HFFc6 (cell line): ENCODE data around the gene LRFN5. TPM values are rescaled to one million over a fixed set of nuclear protein-coding genes. Genes with fewer than 3 reads are reported as not detected.
"Not testable (repeated sequence)": the region's sequence is repeated elsewhere in the genome, so short reads cannot be mapped to it uniquely, and the experiment has no call there.

Experiments used
- DNase-seq: peaks from one replicate; pipeline ENCODE4 v3.0.0-alpha.2; 2018
- H3K27ac Mint-ChIP-seq: 2 replicates; pipeline ENCODE4 v1.8.0; 2020; ENCODE audit warnings: mild to moderate bottlenecking, mixed read lengths
- H3K27me3 Mint-ChIP-seq: 2 replicates; pipeline ENCODE4 v1.8.0; 2021; ENCODE audit warnings: mild to moderate bottlenecking, moderate library complexity, mixed read lengths; ENCODE audit not compliant: insufficient read depth
- H3K36me3 Mint-ChIP-seq: 2 replicates; pipeline ENCODE4 v1.8.0; 2021; ENCODE audit warnings: low read depth, mixed read lengths
- H3K4me1 Mint-ChIP-seq: 2 replicates; pipeline ENCODE4 v1.8.0; 2020; ENCODE audit warnings: low read depth, mixed read lengths
- H3K4me3 Mint-ChIP-seq: 2 replicates; pipeline ENCODE4 v1.8.0; 2020; ENCODE audit warnings: mild to moderate bottlenecking, moderate library complexity, mixed read lengths
- H3K9me3 Mint-ChIP-seq: 2 replicates; pipeline ENCODE4 v1.8.0; 2020; ENCODE audit warnings: mild to moderate bottlenecking, mixed read lengths
- CTCF ChIP-seq: fragments of 200-600 bp; sonication (generic); IDR thresholded peaks from 2 replicates; pipeline ENCODE4 v1.5.0; 2021; ENCODE audit warnings: antibody characterized with exemption, mild to moderate bottlenecking
- total RNA-seq, 6 experiments: library from RNA; stranded (reverse); fragmentation: NEBNext Ultra II Directional; extraction: Animal tissue kit (Norgen Biotek cat#: 25700); gene quantifications; 2 replicates in 1 of 6; 3 replicates in 5 of 6; pipeline ENCODE4 v1.2.3, GENCODE V29; 2021

Gene LRFN5
- total RNA-seq, 6 experiments from 2014 or later = not detected

- no peaks in the 10 kb centered on the region for H3K27me3 Mint-ChIP-seq
- no peak overlapping the region for H3K27ac Mint-ChIP-seq
- H3K4me3 Mint-ChIP-seq = no peak overlapping the region
- no peaks in the 10 kb centered on the region for H3K4me1 Mint-ChIP-seq
- no peak for DNase-seq
- peaks cover 13% of the 10 kb centered on the region for H3K9me3 Mint-ChIP-seq
- TF ChIP-seq CTCF = no peak
- H3K36me3 Mint-ChIP-seq = no peaks in the 10 kb centered on the region
Observed at GRCh38 chr14:41905394-41905964, 298.8 kb downstream of the LRFN5 start.

- not testable (repeated sequence) for H3K36me3 Mint-ChIP-seq, H3K27ac Mint-ChIP-seq, H3K4me3 Mint-ChIP-seq, DNase-seq, H3K27me3 Mint-ChIP-seq, H3K4me1 Mint-ChIP-seq
- H3K9me3 Mint-ChIP-seq = peaks cover 28% of the 10 kb centered on the region
Observed at GRCh38 chr14:41911155-41911554, 304.5 kb downstream of the LRFN5 start.

- no peak for TF ChIP-seq CTCF
- Mint-ChIP-seq H3K27me3 (no peaks in the 10 kb centered on the region; the same call in 1 of the 2 replicates), H3K36me3 (0 out of 2 replicates have a peak, but pooled peaks cover 6% of the 10 kb centered on the region), H3K4me1 (no peaks in the 10 kb centered on the region), H3K4me3 (no peak overlapping the region), H3K27ac (no peak overlapping the region), H3K9me3 (peaks cover 46% of the 10 kb centered on the region)
- no peak for DNase-seq
Observed at GRCh38 chr14:41913398-41913797, 306.7 kb downstream of the LRFN5 start.

- Mint-ChIP-seq H3K4me3 (no peak overlapping the region), H3K9me3 (peaks cover 38% of the 10 kb centered on the region), H3K4me1 (no peaks in the 10 kb centered on the region), H3K27me3 (no peaks in the 10 kb centered on the region; the same call in 1 of the 2 replicates), H3K27ac (no peak overlapping the region), H3K36me3 (0 out of 2 replicates have a peak, but pooled peaks cover 6% of the 10 kb centered on the region)
- TF ChIP-seq CTCF = no peak
- no peak for DNase-seq
Observed at GRCh38 chr14:41915732-41916131, 309.1 kb downstream of the LRFN5 start.

- Mint-ChIP-seq H3K36me3 (0 out of 2 replicates have a peak, but pooled peaks cover 6% of the 10 kb centered on the region), H3K9me3 (peaks cover 37% of the 10 kb centered on the region), H3K27me3 (no peaks in the 10 kb centered on the region; the same call in 1 of the 2 replicates), H3K4me3 (no peak overlapping the region), H3K27ac (no peak overlapping the region), H3K4me1 (no peaks in the 10 kb centered on the region)
- no peak for DNase-seq
- TF ChIP-seq CTCF = no peak
Observed at GRCh38 chr14:41916313-41916712, 309.6 kb downstream of the LRFN5 start.

- H3K9me3 Mint-ChIP-seq = peaks cover 17% of the 10 kb centered on the region
- H3K27ac Mint-ChIP-seq = no peak overlapping the region
- H3K27me3 Mint-ChIP-seq = no peaks in the 10 kb centered on the region
- no peaks in the 10 kb centered on the region for H3K4me1 Mint-ChIP-seq
- no peak overlapping the region for H3K4me3 Mint-ChIP-seq
- no peaks in the 10 kb centered on the region for H3K36me3 Mint-ChIP-seq
- TF ChIP-seq CTCF = no peak
- no peak for DNase-seq
Observed at GRCh38 chr14:41925409-41925808, 318.7 kb downstream of the LRFN5 start.
